ENCODE results near the gene MAPK8.

- no peak for TF ChIP-seq YY1 (IDR thresholded peaks at IDR 0.05; ENCODE audit: insufficient read depth, insufficient read length)
- no peak for TF ChIP-seq ZNF274 (IDR thresholded peaks at IDR 0.05; ENCODE audit: low read depth, low read length)
- TF ChIP-seq SUZ12 (IDR thresholded peaks at IDR 0.05; ENCODE audit: extremely low read depth, insufficient read depth, insufficient read length), result no peak
Observed at GRCh38 chr10:48282829-48283228, 23.6 kb upstream of the MAPK8 start.
